OCI-LY1 (cell line): ENCODE data around the gene NPM1.

Experiments
- H2AFZ ChIP-seq: fragments of 200-600 bp; sonication (generic), shearing (Covaris generic); 2 replicates; pipeline ENCODE4 v1.6.0; 2014; ENCODE audit warnings: antibody characterized with exemption, mild to moderate bottlenecking, low read length
- H3F3A ChIP-seq: fragments of 200-600 bp; sonication (generic), shearing (Covaris generic); 2 replicates; pipeline ENCODE4 v1.6.0; 2014; ENCODE audit warnings: mild to moderate bottlenecking, antibody characterized with exemption, low read length, moderate library complexity; ENCODE audit not compliant: insufficient read depth
- H3K27ac ChIP-seq: fragments of 200-600 bp; sonication (generic); 2 replicates; pipeline ENCODE4 v1.5.1; 2014; ENCODE audit warnings: low read length, mixed run types, mild to moderate bottlenecking, low read depth; ENCODE audit not compliant: poor library complexity, severe bottlenecking
- H3K27me3 ChIP-seq: fragments of 200-600 bp; sonication (generic); 2 replicates; pipeline ENCODE4 v1.6.0; 2014; ENCODE audit warnings: antibody characterized with exemption, mild to moderate bottlenecking, low read length, moderate library complexity; ENCODE audit not compliant: insufficient read depth
- H3K36me3 ChIP-seq: fragments of 200-600 bp; sonication (generic); 2 replicates; pipeline ENCODE4 v1.6.1; 2014; ENCODE audit warnings: mild to moderate bottlenecking, antibody characterized with exemption, low read length, moderate library complexity, mixed read lengths; ENCODE audit not compliant: insufficient read depth
- H3K4me1 ChIP-seq: fragments of 200-600 bp; sonication (generic); 2 replicates; pipeline ENCODE4 v1.5.1; 2014; ENCODE audit warnings: mild to moderate bottlenecking, low read length, moderate library complexity; ENCODE audit not compliant: insufficient read depth, severe bottlenecking
- H3K4me2 ChIP-seq: fragments of 200-600 bp; sonication (generic), shearing (Covaris generic); 2 replicates; pipeline ENCODE4 v1.6.1; 2014; ENCODE audit warnings: low read length
- H3K4me3 ChIP-seq: fragments of 200-600 bp; sonication (generic); 2 replicates; pipeline ENCODE4 v1.5.1; 2014; ENCODE audit warnings: low read length, low read depth, mild to moderate bottlenecking, mixed read lengths; ENCODE audit not compliant: poor library complexity, severe bottlenecking
- H3K79me2 ChIP-seq: fragments of 200-600 bp; shearing (Covaris generic); 2 replicates; pipeline ENCODE4 v1.6.1; 2016; ENCODE audit warnings: mixed run types, low read length, mixed read lengths; ENCODE audit not compliant: insufficient read depth
- H3K9ac ChIP-seq: fragments of 200-600 bp; sonication (generic), shearing (Covaris generic); 2 replicates; pipeline ENCODE4 v1.6.1; 2014; ENCODE audit warnings: mild to moderate bottlenecking, low read length, mixed read lengths
- H3K9me2 ChIP-seq: fragments of 200-600 bp; sonication (generic), shearing (Covaris generic); 2 replicates; pipeline ENCODE4 v1.6.1; 2014; ENCODE audit warnings: low read depth, mild to moderate bottlenecking, low read length, mixed read lengths
- H3K9me3 ChIP-seq: fragments of 200-600 bp; shearing (Covaris generic); 2 replicates; pipeline ENCODE4 v1.6.1; 2014; ENCODE audit warnings: low read length, mixed read lengths
- H4K20me1 ChIP-seq: fragments of 200-600 bp; sonication (generic), shearing (Covaris generic); 2 replicates; pipeline ENCODE4 v1.6.0; 2016; ENCODE audit warnings: mild to moderate bottlenecking, low read length; ENCODE audit not compliant: insufficient read depth
- EZH2 ChIP-seq: fragments of 200-600 bp; sonication (generic), shearing (Covaris generic); IDR thresholded peaks from 2 replicates; pipeline ENCODE4 v1.8.0; 2017; ENCODE audit warnings: borderline replicate concordance, mixed run types, mild to moderate bottlenecking, antibody characterized with exemption, low read length, moderate library complexity, mixed read lengths
- TF ChIP-seq, protein P1 (sequence below): fragments of 200-600 bp; sonication (generic), shearing (Covaris generic); IDR thresholded peaks from 2 replicates; pipeline ENCODE4 v1.5.1; 2017; ENCODE audit warnings: mild to moderate bottlenecking, antibody characterized with exemption, low read length, moderate library complexity, mixed read lengths

The NPM1 gene

GRCh38 chr5:171457208-171457981, 69.7 kb downstream of the NPM1 start:
- no peaks in the 10 kb centered on the region for H3K9me3 ChIP-seq
- no peak overlapping the region for H3K9ac ChIP-seq
- no peak overlapping the region for H3K4me2 ChIP-seq
- H2AFZ ChIP-seq: no peak overlapping the region
- no peaks in the 10 kb centered on the region for H3K4me1 ChIP-seq
- no peak overlapping the region for H3K4me3 ChIP-seq
- H3K79me2 ChIP-seq: no peaks in the 10 kb centered on the region
- no peak overlapping the region for H3K27ac ChIP-seq
- no peaks in the 10 kb centered on the region for H3F3A ChIP-seq
- no peaks in the 10 kb centered on the region; the same call in 1 of the 2 replicates for H3K27me3 ChIP-seq
- no peaks in the 10 kb centered on the region for H3K36me3 ChIP-seq
- TF ChIP-seq EZH2: no peak
- TF ChIP-seq, protein P1, sequence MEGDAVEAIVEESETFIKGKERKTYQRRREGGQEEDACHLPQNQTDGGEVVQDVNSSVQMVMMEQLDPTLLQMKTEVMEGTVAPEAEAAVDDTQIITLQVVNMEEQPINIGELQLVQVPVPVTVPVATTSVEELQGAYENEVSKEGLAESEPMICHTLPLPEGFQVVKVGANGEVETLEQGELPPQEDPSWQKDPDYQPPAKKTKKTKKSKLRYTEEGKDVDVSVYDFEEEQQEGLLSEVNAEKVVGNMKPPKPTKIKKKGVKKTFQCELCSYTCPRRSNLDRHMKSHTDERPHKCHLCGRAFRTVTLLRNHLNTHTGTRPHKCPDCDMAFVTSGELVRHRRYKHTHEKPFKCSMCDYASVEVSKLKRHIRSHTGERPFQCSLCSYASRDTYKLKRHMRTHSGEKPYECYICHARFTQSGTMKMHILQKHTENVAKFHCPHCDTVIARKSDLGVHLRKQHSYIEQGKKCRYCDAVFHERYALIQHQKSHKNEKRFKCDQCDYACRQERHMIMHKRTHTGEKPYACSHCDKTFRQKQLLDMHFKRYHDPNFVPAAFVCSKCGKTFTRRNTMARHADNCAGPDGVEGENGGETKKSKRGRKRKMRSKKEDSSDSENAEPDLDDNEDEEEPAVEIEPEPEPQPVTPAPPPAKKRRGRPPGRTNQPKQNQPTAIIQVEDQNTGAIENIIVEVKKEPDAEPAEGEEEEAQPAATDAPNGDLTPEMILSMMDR: no peak
- H4K20me1 ChIP-seq: no peaks in the 10 kb centered on the region
- H3K9me2 ChIP-seq: no peaks in the 10 kb centered on the region

GRCh38 chr5:171459839-171460238, 72.2 kb downstream of the NPM1 start:
- no peak overlapping the region for H3K4me2 ChIP-seq
- no peak overlapping the region for H3K9ac ChIP-seq
- no peaks in the 10 kb centered on the region for H3F3A ChIP-seq
- no peak for TF ChIP-seq EZH2
- TF ChIP-seq, protein P1: no peak
- no peak overlapping the region for H2AFZ ChIP-seq
- H3K36me3 ChIP-seq: no peaks in the 10 kb centered on the region
- no peaks in the 10 kb centered on the region for H3K79me2 ChIP-seq
- no peaks in the 10 kb centered on the region for H3K4me1 ChIP-seq
- H3K9me3 ChIP-seq: no peaks in the 10 kb centered on the region
- H3K4me3 ChIP-seq: no peak overlapping the region
- no peak overlapping the region for H3K27ac ChIP-seq
- no peaks in the 10 kb centered on the region for H3K9me2 ChIP-seq
- H4K20me1 ChIP-seq: no peaks in the 10 kb centered on the region
- peaks cover 8% of the 10 kb centered on the region; the same call in 1 of the 2 replicates for H3K27me3 ChIP-seq
